Measurements from ENCODE around the gene SRXN1.

The SRXN1 gene

GRCh38 chr20:637559-637958 lies 15.4 kb downstream of the SRXN1 start:
- no peak for DNase-seq (ENCODE audit: low read depth in 2 of 3, low spot score in 1 of 3)

- DNase-seq (ENCODE audit: low read depth in 2 of 3, low spot score in 1 of 3), result no peak
These were observed 17.1 kb downstream of the SRXN1 start for GRCh38 chr20:635893-636338.

- DNase-seq (ENCODE audit: low read depth in 2 of 3, low spot score in 1 of 3), result no peak
These were observed 17.7 kb downstream of the SRXN1 start for GRCh38 chr20:635028-635892.

- DNase-seq (ENCODE audit: low read depth in 2 of 3, low spot score in 1 of 3), result no peak
These were observed 18.7 kb downstream of the SRXN1 start for GRCh38 chr20:634148-634925.

GRCh38 chr20:631101-631500 lies 21.9 kb downstream of the SRXN1 start:
- no peak for DNase-seq (ENCODE audit: low read depth in 2 of 3, low spot score in 1 of 3)

- DNase-seq (ENCODE audit: low read depth in 2 of 3, low spot score in 1 of 3), result no peak
These were observed 26.4 kb downstream of the SRXN1 start for GRCh38 chr20:626579-626978.

GRCh38 chr20:625360-625932 lies 27.6 kb downstream of the SRXN1 start:
- no peak for DNase-seq (ENCODE audit: low read depth in 2 of 3, low spot score in 1 of 3)

GRCh38 chr20:623704-624103 lies 29.3 kb downstream of the SRXN1 start:
- DNase-seq (ENCODE audit: low read depth in 2 of 3, low spot score in 1 of 3), result no peak

- DNase-seq (ENCODE audit: low read depth in 2 of 3, low spot score in 1 of 3), result no peak
These were observed 30.0 kb downstream of the SRXN1 start for GRCh38 chr20:623021-623420.

- no peak for DNase-seq (ENCODE audit: low read depth in 2 of 3, low spot score in 1 of 3)
These were observed 30.8 kb downstream of the SRXN1 start for GRCh38 chr20:622161-622560.

- DNase-seq (ENCODE audit: low read depth in 2 of 3, low spot score in 1 of 3), result no peak
These were observed 31.8 kb downstream of the SRXN1 start for GRCh38 chr20:621125-621756.

GRCh38 chr20:620246-620645 lies 32.8 kb downstream of the SRXN1 start:
- no peak for DNase-seq (ENCODE audit: low read depth in 2 of 3, low spot score in 1 of 3)

GRCh38 chr20:618980-619379 lies 34.0 kb downstream of the SRXN1 start:
- DNase-seq (ENCODE audit: low read depth in 2 of 3, low spot score in 1 of 3), result no peak

- DNase-seq (ENCODE audit: low read depth in 2 of 3, low spot score in 1 of 3), result no peak
These were observed 34.9 kb downstream of the SRXN1 start for GRCh38 chr20:617934-618690.

- no peak for DNase-seq (ENCODE audit: low read depth in 2 of 3, low spot score in 1 of 3)
These were observed 37.5 kb downstream of the SRXN1 start for GRCh38 chr20:615514-615913.

- DNase-seq (ENCODE audit: low read depth in 2 of 3, low spot score in 1 of 3), result no peak
These were observed 41.2 kb downstream of the SRXN1 start for GRCh38 chr20:611843-612185.

- no peak for DNase-seq (ENCODE audit: low read depth in 2 of 3, low spot score in 1 of 3)
These were observed 41.8 kb downstream of the SRXN1 start for GRCh38 chr20:611047-611842.

GRCh38 chr20:610130-611046 lies 42.6 kb downstream of the SRXN1 start, which contains the start of gene TCF15:
TSS of gene TCF15 (minus strand) at chr20:610309. CDS start at chr20:610237, 72 bp downstream.
- peak in 1 of 3 donors; percentile 7 for DNase-seq (ENCODE audit: low read depth in 2 of 3, low spot score in 1 of 3)

Data from stimulated activated CD4-positive, alpha-beta T cell treated with anti-CD3 and anti-CD28 coated beads, Interleukin-12 subunit alpha, Interleukin-12 subunit beta, amount 100 ng/mL, for 48 hours (primary cell).